ENCODE measurements around the gene CUEDC2. TPM values are rescaled to one million over a fixed set of nuclear protein-coding genes. Genes with fewer than 3 reads are reported as not detected.

The CUEDC2 gene
- total RNA-seq, 2 experiments from 2014 or later, result 60.9 to 64.5 TPM

DNA sequence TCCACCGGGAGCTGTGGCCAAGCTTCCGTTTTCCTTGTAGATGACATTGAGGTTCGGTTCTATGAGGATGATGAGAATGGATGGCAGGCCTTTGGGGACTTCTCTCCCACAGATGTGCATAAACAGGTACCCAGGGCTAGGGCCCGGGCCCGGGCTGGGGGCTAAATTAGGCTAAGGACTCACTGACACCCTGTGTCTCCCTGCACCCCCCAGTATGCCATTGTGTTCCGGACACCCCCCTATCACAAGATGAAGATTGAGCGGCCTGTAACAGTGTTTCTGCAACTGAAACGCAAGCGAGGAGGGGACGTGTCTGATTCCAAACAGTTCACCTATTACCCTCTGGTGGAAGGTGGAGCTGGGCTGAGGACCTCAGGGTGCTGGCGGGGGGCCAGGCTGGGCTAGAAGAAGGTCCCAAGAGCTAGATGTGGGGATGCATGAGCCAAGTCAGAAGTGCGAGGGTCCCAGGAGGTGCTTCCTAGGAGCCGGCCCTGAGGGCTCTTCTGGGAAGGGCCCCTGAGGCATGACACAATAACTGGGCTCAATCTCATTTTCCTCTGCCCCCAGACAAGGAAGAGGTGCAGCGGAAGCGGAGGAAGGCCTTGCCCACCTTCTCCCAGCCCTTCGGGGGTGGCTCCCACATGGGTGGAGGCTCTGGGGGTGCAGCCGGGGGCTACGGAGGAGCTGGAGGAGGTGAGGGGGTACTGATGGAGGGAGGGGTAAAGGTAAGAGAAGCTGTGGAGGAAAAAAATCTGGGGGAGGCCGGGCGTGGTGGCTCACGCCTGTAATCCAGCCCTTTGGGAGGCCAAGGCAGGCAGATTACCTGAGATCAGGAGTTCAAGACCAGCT, 34.0 kb downstream of the CUEDC2 start:
- Mint-ChIP-seq H3K27me3 (no peaks in the 10 kb centered on the region), H3K4me1 (peaks cover 47% of the 10 kb centered on the region), H3K27ac (peak overlapping the region; percentile 40), H3K9me3 (no peaks in the 10 kb centered on the region), H3K4me3 (peak overlapping the region; percentile 66), H3K36me3 (ENCODE audit: low read depth) (peaks cover 57% of the 10 kb centered on the region)
- ChIA-PET CTCF (interaction anchor here (0.5 to 10.7 kb wide), 23 partner anchors 11 to 266 kb away, joined by 3 to 199 read pairs (median 6); partner anchors contain the start of genes CUEDC2, ELOVL3, FBXL15 and PPRC1), POLR2A (interaction anchor here (1.1 to 4.1 kb wide), 9 partner anchors 9 to 229 kb away, joined by 3 to 32 read pairs (median 6); partner anchors contain the start of genes ACTR1A, FBXL15 and GBF1)
- DNase-seq, result no peak

DNA sequence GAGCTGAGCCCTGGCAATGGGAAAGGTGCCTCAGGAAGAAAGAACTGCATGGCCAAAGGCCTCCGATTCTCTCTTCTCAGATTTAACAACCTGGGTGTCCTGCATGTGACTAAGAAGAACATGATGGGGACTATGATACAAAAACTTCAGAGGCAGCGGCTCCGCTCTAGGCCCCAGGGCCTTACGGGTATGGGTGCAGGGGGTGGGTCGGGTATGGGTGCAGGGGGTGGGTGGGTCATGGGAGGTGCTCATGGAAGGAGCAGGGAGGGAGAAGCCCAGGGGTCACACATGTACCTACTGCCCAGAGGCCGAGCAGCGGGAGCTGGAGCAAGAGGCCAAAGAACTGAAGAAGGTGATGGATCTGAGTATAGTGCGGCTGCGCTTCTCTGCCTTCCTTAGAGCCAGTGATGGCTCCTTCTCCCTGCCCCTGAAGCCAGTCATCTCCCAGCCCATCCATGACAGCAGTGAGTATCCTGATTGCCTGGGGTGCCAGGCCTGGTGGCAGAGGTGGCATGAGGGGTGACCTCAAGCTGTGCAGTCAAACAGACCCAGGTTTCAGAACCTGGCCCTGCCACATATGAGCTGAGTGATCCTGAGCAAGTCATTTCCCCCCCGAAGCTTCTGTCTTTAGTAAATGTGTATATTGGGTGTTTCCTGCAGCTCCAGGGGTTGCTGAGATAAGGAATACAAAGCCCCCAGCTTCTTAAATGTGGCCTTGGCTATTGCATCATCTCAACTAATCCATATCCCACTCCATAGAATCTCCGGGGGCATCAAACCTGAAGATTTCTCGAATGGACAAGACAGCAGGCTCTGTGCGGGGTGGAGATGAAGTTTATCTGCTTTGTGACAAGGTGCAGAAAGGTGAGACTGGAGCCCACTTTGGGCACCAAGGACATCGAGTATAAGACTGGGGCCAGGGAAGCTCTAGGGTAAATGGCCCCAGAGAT, 34.9 kb downstream of the CUEDC2 start:
- no peaks in the 10 kb centered on the region for H3K27me3 Mint-ChIP-seq
- H3K4me3 Mint-ChIP-seq, result peak overlapping the region; percentile 84
- DNase-seq, result no peak
- ChIA-PET CTCF (interaction anchor here (1.1 to 10.7 kb wide), 7 partner anchors 12 to 228 kb away, joined by 3 to 199 read pairs (median 15); partner anchors contain the start of genes ELOVL3 and FBXL15), POLR2A (interaction anchor here (1.2 to 4.1 kb wide), 5 partner anchors 10 to 228 kb away, joined by 3 to 32 read pairs (median 10); partner anchors contain the start of genes ACTR1A and FBXL15)
- peaks cover 57% of the 10 kb centered on the region for H3K36me3 Mint-ChIP-seq (ENCODE audit: low read depth)
- H3K4me1 Mint-ChIP-seq, result peaks cover 54% of the 10 kb centered on the region
- no peaks in the 10 kb centered on the region for H3K9me3 Mint-ChIP-seq
- peak overlapping the region; percentile 93 for H3K27ac Mint-ChIP-seq

DNA sequence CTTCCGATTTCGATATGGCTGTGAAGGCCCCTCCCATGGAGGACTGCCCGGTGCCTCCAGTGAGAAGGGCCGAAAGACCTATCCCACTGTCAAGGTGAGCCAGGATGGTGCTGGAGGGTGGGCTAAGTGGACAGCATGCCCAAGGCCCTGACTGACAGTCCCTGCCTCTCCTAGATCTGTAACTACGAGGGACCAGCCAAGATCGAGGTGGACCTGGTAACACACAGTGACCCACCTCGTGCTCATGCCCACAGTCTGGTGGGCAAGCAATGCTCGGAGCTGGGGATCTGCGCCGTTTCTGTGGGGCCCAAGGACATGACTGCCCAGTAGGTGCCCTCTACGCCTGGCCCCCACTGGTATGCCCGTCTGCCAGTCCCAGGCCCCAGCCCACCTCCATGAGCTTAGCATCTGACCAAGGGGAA, 35.6 kb downstream of the CUEDC2 start:
- Mint-ChIP-seq H3K27me3 (no peaks in the 10 kb centered on the region), H3K27ac (peak overlapping the region; percentile 93), H3K9me3 (no peaks in the 10 kb centered on the region), H3K4me1 (peaks cover 54% of the 10 kb centered on the region), H3K36me3 (ENCODE audit: low read depth) (peaks cover 50% of the 10 kb centered on the region), H3K4me3 (peak overlapping the region; percentile 84)
- CTCF ChIA-PET, result interaction anchor here (1.1 to 10.7 kb wide), 4 partner anchors 12 to 227 kb away, joined by 3 to 199 read pairs (median 13); partner anchors contain the start of gene ELOVL3
- POLR2A ChIA-PET, result interaction anchor here (2.8 to 4.3 kb wide), 6 partner anchors 13 to 166 kb away, joined by 10 to 38 read pairs (median 22); partner anchors contain the start of genes ACTR1A, C10orf95, FBXL15 and SUFU
- no peak for DNase-seq

DNA sequence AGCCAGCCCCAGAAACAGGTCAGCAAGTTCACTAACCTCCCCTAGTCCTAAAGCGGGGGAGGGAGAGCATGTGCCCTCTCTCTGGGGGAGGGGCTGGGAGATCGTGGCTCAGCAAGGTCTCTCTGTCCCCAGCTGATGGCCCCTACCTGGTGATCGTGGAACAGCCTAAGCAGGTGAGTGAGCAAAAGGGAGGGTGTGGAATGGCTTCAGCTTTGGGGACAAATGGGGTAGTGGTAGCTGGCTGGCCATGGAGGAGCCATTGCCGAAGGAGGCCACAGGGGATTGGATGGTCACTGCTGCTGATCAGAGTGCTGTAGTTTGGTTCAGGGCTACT, 36.1 kb downstream of the CUEDC2 start:
- no peaks in the 10 kb centered on the region for H3K9me3 Mint-ChIP-seq
- no peak for DNase-seq
- H3K36me3 Mint-ChIP-seq (ENCODE audit: low read depth), result peaks cover 45% of the 10 kb centered on the region

DNA sequence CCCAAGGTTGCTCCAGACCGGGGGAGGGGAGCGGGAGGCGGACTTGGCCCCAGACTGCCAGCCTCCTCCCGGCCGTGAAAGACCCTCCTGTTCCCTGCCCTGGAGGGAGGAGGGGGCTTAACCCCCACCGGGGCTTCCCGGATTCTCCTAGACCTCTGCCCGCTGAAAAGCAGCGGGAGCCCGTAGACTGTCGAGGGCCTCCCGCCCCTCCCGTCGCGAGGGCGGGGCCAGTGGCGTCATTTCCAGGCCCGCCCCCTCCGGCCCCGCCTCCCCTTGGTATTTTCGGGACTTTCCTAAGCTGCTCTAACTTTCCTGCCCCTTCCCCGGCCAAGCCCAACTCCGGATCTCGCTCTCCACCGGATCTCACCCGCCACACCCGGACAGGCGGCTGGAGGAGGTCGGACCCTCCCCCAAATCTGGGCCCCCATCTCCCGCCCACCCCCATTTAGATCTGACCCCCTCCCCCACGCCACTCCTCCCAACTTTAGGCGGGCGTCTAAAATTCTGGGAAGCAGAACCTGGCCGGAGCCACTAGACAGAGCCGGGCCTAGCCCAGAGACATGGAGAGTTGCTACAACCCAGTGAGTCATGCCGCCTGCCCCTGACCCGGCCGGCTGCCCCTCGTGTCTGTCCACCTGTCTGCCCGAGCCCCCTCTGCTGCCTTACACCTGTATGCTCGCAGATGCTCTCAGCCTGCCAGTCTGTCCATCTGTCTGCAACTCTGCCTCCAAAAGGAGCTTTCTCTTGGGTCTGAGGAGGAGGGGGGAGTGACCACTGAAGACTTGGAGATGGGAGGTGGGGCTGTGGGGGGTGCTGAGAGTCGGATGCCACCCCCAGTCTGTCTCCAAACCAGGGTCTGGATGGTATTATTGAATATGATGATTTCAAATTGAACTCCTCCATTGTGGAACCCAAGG, 36.7 kb downstream of the CUEDC2 start, which contains the start of gene NFKB2:
Gene NFKB2 (plus strand): TSS at position 306 of the 917 bp plus-strand sequence. CDS start 255 bp downstream, at position 561.
- CTCF ChIA-PET, result interaction anchor here (0.8 to 10.7 kb wide), 8 partner anchors 8 to 226 kb away, joined by 3 to 199 read pairs (median 9); partner anchors contain the start of genes CUEDC2 and ELOVL3
- H3K27ac Mint-ChIP-seq, result peak within 1 kb of the TSS; percentile 93
- peak; percentile 91 for DNase-seq
- no peaks in the 10 kb centered on the region for H3K27me3 Mint-ChIP-seq
- POLR2A ChIA-PET, result interaction anchor here (0.7 to 4.3 kb wide), 22 partner anchors 9 to 702 kb away, joined by 3 to 38 read pairs (median 6); partner anchors contain the start of genes ACTR1A, C10orf95, CUEDC2 and ELOVL3
- H3K4me1 Mint-ChIP-seq, result peaks cover 54% of the 10 kb centered on the region
- H3K36me3 Mint-ChIP-seq (ENCODE audit: low read depth), result peaks cover 43% of the 10 kb centered on the region
- H3K4me3 Mint-ChIP-seq, result peak within 1 kb of the TSS; percentile 84
- no peaks in the 10 kb centered on the region for H3K9me3 Mint-ChIP-seq

More for the DNA sequence above, 36.1 kb downstream of the CUEDC2 start:
- H3K27ac Mint-ChIP-seq, result peak overlapping the region; percentile 93
- POLR2A ChIA-PET, result interaction anchor here (1.2 to 4.3 kb wide), 8 partner anchors 9 to 170 kb away, joined by 6 to 38 read pairs (median 18); partner anchors contain the start of genes ACTR1A, C10orf95, ELOVL3 and FBXL15
- peak overlapping the region; percentile 84 for H3K4me3 Mint-ChIP-seq
- H3K27me3 Mint-ChIP-seq, result no peaks in the 10 kb centered on the region
- peaks cover 54% of the 10 kb centered on the region for H3K4me1 Mint-ChIP-seq
- CTCF ChIA-PET, result interaction anchor here (1.6 to 10.7 kb wide), 2 partner anchors 167 to 226 kb away, joined by 4 to 199 read pairs; partner anchors contain the start of gene ELOVL3

DNA sequence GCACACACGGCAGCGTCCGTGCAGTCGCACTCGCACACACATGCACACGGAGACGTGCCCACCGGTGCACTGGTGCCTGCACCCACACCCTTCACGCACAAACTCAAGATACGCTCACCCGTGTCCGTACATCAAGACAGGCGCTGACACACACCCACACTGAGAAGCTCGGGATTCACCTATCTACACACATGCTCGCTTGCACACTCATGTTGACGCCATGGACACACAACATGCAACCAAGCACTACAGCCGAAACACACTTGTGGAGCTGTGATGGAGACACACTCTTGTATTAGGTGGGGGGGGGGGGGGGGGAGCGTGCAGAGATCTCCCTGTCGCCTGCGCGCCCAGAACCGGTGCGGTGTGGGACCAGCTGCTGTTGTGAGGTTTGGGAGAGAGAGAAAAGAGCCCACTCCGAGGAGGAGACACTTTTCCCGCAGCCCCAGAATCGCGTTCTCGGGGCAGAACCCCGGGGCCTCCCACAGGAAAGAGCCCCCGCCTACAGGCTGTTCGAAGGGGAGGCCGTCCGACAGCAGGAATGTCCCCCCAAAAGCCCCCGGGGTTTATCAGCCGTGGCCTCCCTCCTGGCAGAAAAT, 37.5 kb downstream of the CUEDC2 start:
- Mint-ChIP-seq H3K27me3 (no peaks in the 10 kb centered on the region), H3K27ac (peak overlapping the region; percentile 93), H3K4me3 (peak overlapping the region; percentile 84), H3K9me3 (no peaks in the 10 kb centered on the region), H3K36me3 (ENCODE audit: low read depth) (peaks cover 35% of the 10 kb centered on the region), H3K4me1 (peaks cover 47% of the 10 kb centered on the region)
- ChIA-PET CTCF (interaction anchor here (0.8 to 10.7 kb wide), 9 partner anchors 8 to 225 kb away, joined by 3 to 199 read pairs (median 5); partner anchors contain the start of genes CUEDC2 and ELOVL3), POLR2A (interaction anchor here (1.0 to 4.3 kb wide), 25 partner anchors 12 to 824 kb away, joined by 3 to 38 read pairs (median 6); partner anchors contain the start of genes ACTR1A, C10orf95, CUEDC2 and ELOVL3)
- peak; percentile 53 for DNase-seq

DNA sequence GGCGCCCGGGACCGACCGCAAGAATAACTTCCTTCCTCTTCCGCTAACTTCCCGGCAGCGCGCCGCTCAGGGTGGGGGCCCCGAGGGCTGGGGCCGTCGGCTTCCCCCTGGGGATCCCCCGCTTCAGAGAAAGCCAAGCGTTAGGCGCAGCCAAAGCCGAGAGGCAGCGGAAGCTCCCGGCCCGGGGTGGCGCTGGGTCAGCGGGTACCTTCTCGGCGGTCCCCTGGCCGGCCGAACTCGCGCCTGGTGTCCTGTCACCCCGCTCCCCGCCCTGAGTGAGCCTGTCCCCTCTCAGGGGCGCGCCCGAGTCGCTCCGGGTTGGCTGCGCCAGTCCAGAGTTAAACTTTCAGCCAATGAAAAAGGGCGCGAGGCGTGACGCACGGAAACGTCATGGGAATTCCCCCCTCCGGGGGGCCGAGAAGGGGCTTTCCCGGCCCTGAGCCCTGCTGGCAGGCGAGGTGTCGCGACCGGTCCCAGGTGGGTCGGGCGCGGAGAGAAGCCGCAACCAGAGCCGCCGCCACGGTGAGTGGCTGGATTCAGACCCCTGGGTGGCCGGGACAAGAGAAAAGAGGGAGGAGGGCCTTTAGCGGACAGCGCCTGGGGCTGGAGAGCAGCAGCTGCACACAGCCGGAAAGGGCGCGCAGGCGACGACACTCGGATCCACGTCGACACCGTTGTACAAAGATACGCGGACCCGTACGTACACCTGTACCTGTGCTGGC, 38.1 kb downstream of the CUEDC2 start:
- H3K36me3 Mint-ChIP-seq (ENCODE audit: low read depth), result peaks cover 30% of the 10 kb centered on the region
- DNase-seq, result peak; percentile 98
- POLR2A ChIA-PET, result interaction anchor here (0.9 to 4.3 kb wide), 35 partner anchors 8 to 823 kb away, joined by 3 to 38 read pairs (median 5); partner anchors contain the start of genes ACTR1A, C10orf95, CUEDC2 and ELOVL3
- peak overlapping the region; percentile 84 for H3K4me3 Mint-ChIP-seq
- peaks cover 41% of the 10 kb centered on the region for H3K4me1 Mint-ChIP-seq
- H3K9me3 Mint-ChIP-seq, result no peaks in the 10 kb centered on the region
- CTCF ChIA-PET, result interaction anchor here (0.5 to 10.7 kb wide), 25 partner anchors 9 to 259 kb away, joined by 3 to 199 read pairs (median 5); partner anchors contain the start of genes ACTR1A, C10orf95, CUEDC2 and ELOVL3
- H3K27ac Mint-ChIP-seq, result peak overlapping the region; percentile 93
- H3K27me3 Mint-ChIP-seq, result no peaks in the 10 kb centered on the region

DNA sequence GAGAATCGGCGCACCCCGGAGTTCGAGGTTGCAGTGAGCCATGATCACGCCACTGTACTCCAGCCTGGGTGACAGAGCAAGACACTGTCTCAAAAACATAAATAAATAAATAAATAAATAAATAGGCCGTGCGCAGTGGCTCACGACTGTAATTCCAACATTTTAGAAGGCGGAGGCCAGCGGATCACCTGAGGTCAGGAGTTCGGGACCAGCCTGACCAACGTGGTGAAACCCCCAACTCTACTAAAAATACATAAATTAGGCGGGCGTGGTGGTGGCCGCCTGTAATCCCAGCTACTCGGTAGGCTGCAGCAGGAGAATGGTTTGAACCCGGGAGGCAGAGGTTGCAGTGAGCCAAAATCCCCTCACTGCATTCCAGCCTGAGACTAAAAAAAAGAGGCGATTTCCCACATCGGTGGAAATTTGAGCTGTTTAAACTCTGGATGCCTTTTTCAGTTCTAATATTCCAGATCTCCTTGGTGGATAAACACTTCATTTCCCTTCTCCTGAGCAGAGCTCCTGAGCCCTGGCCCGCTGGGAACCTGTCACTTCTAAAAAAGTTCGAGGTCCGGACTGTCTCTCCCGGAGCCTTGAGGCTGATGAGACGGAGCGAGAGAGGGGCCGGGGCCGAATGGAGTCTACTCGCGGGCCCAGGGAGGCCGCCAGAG, 38.8 kb downstream of the CUEDC2 start:
- ChIA-PET POLR2A (interaction anchor here (0.6 to 4.3 kb wide), 32 partner anchors 7 to 224 kb away, joined by 3 to 38 read pairs (median 6); partner anchors contain the start of genes ACTR1A, C10orf95, CUEDC2 and ELOVL3), CTCF (interaction anchor here (0.6 to 10.7 kb wide), 25 partner anchors 9 to 224 kb away, joined by 3 to 199 read pairs (median 5); partner anchors contain the start of genes ACTR1A, C10orf95, CUEDC2 and ELOVL3)
- Mint-ChIP-seq H3K4me3 (peak overlapping the region; percentile 84), H3K27me3 (no peaks in the 10 kb centered on the region), H3K36me3 (ENCODE audit: low read depth) (peaks cover 27% of the 10 kb centered on the region), H3K4me1 (peaks cover 37% of the 10 kb centered on the region), H3K27ac (peak overlapping the region; percentile 93), H3K9me3 (no peaks in the 10 kb centered on the region)
- no peak for DNase-seq

DNA sequence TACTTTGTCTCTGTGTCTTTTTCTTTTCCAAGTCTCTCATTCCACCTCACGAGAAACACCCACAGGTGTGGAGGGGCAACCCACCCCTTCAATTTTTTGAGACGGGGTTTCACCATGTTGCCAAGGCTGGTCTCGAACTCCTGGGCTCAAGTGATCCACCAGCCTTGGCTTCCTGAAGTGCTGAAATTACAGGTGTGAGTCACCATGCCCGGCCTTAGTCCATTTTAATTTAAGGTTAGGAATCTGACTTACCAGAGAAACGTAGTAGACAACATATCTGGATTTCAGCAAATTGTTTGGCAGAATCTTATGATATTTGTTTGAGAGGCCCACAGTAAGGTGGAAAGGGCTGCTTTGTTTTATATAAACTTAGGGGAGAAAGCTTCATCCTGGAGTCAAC, 40.1 kb downstream of the CUEDC2 start:
- H3K27me3 Mint-ChIP-seq, result no peaks in the 10 kb centered on the region
- no peak overlapping the region for H3K27ac Mint-ChIP-seq
- no peak for DNase-seq
- ChIA-PET CTCF (interaction anchor here (1.7 to 10.7 kb wide), 5 partner anchors 8 to 191 kb away, joined by 6 to 199 read pairs (median 14); partner anchors contain the start of genes ELOVL3 and FBXL15), POLR2A (interaction anchor here (1.0 to 1.7 kb wide), 2 partner anchors 13 to 44 kb away, joined by 3 to 5 read pairs; no protein-coding TSS in a partner anchor)
- H3K36me3 Mint-ChIP-seq (ENCODE audit: low read depth), result peaks cover 15% of the 10 kb centered on the region
- H3K4me1 Mint-ChIP-seq, result peaks cover 25% of the 10 kb centered on the region
- H3K4me3 Mint-ChIP-seq, result no peak overlapping the region
- H3K9me3 Mint-ChIP-seq, result no peaks in the 10 kb centered on the region

All from activated CD4-positive, alpha-beta memory T cell treated with anti-CD3 and anti-CD28 coated beads, Interleukin-2, amount 10 ng/mL, durations not matched to agents 7 days and 5 days (primary cell).